IMR-90 (cell line): Measurements from ENCODE around the gene SIK2. TPM values are rescaled to one million over a fixed set of nuclear protein-coding genes. Genes with fewer than 3 reads are reported as not detected.

ENCODE experiments used
- ATAC-seq: fragments of 200-7000 bp; cut with Tn5 transposase; 2 replicates; pipeline ENCODE4 v1.9.1; 2020; ENCODE audit warnings: low read depth, mild to moderate bottlenecking, moderate library complexity
- BruUV-seq: library from RNA; stranded (reverse); fragments of 400-500 nt; replicated peaks from 2 replicates; lab custom pipeline; 2021; lab: Mats Ljungman, UMichigan
- CTCF ChIA-PET: fragments of 300-600 bp; formaldehyde crosslinking; extraction: SDS; loops from one replicate; lab custom pipeline; 2021; ENCODE audit warnings: antibody characterized with exemption; lab: Yijun Ruan, JAX
- POLR2A ChIA-PET: fragments of 300-600 bp; sonication (Branson Sonifier 250); formaldehyde crosslinking; loops from one replicate; lab custom pipeline; 2022; ENCODE audit warnings: antibody characterized with exemption; ENCODE audit not compliant: unreplicated experiment; lab: Charles Lee
- DNase-seq: peaks from one replicate; pipeline ENCODE4 v3.0.0; 2013
- H2AFZ ChIP-seq: replicated peaks from 2 replicates; pipeline ENCODE3; 2013; ENCODE audit warnings: low read length, mild to moderate bottlenecking; ENCODE audit not compliant: poor library complexity
- H2AK5ac ChIP-seq: 2 replicates; pipeline ENCODE4 v1.6.1; 2013; ENCODE audit warnings: low read depth, low read length, inconsistent platforms
- H2AK9ac ChIP-seq: replicated peaks from 2 replicates; pipeline ENCODE3; 2013; ENCODE audit warnings: mild to moderate bottlenecking, low read depth, low read length, moderate library complexity; ENCODE audit not compliant: poor library complexity
- H2BK120ac ChIP-seq: 2 replicates; pipeline ENCODE4 v1.6.1; 2013; ENCODE audit warnings: low read depth, low read length, inconsistent platforms
- H2BK15ac ChIP-seq: 3 replicates; pipeline ENCODE4 v1.6.1; 2013; ENCODE audit warnings: low read depth, low read length, inconsistent platforms
- H2BK20ac ChIP-seq: 2 replicates; pipeline ENCODE4 v1.6.1; 2013; ENCODE audit warnings: low read depth, mild to moderate bottlenecking, inconsistent platforms, low read length, moderate library complexity
- H2BK5ac ChIP-seq: 2 replicates; pipeline ENCODE4 v1.6.1; 2013; ENCODE audit warnings: mild to moderate bottlenecking, low read depth, low read length, inconsistent platforms; ENCODE audit not compliant: poor library complexity, severe bottlenecking
- H3K14ac ChIP-seq: replicated peaks from 2 replicates; pipeline ENCODE4 v1.6.1; 2013; ENCODE audit warnings: low read depth, low read length, inconsistent platforms
- H3K18ac ChIP-seq: 2 replicates; pipeline ENCODE4 v1.6.1; 2013; ENCODE audit warnings: low read depth, low read length, control low read depth
- H3K23ac ChIP-seq: 2 replicates; pipeline ENCODE4 v1.6.1; 2013; ENCODE audit warnings: low read depth, low read length, inconsistent platforms
- H3K27ac ChIP-seq: 2 replicates; pipeline ENCODE4 v1.5.1; 2013; ENCODE audit warnings: mild to moderate bottlenecking, control low read depth, low read length; ENCODE audit not compliant: insufficient read depth
- H3K27me3 ChIP-seq: 2 replicates; pipeline ENCODE4 v1.6.1; 2013; ENCODE audit warnings: low read length; ENCODE audit not compliant: control insufficient read depth, insufficient read depth
- H3K36me3 ChIP-seq: 2 replicates; pipeline ENCODE4 v1.6.1; 2013; ENCODE audit warnings: low read length, mixed read lengths; ENCODE audit not compliant: control insufficient read depth, insufficient read depth
- H3K4ac ChIP-seq: 2 replicates; pipeline ENCODE4 v1.6.1; 2013; ENCODE audit warnings: low read depth, low read length, inconsistent platforms
- H3K4me1 ChIP-seq: 2 replicates; pipeline ENCODE4 v1.6.1; 2013; ENCODE audit warnings: low read length, mixed read lengths; ENCODE audit not compliant: control insufficient read depth, insufficient read depth
- H3K4me2 ChIP-seq: 2 replicates; pipeline ENCODE4 v1.6.1; 2013; ENCODE audit warnings: low read depth, mild to moderate bottlenecking, control low read depth, low read length, moderate library complexity
- H3K4me3 ChIP-seq: 2 replicates; pipeline ENCODE4 v1.5.1; 2013; ENCODE audit warnings: low read depth, mild to moderate bottlenecking, control low read depth, low read length, moderate library complexity; ENCODE audit not compliant: insufficient read depth
- H3K56ac ChIP-seq: 2 replicates; pipeline ENCODE4 v1.6.1; 2013; ENCODE audit warnings: low read length, inconsistent platforms; ENCODE audit not compliant: insufficient read depth; ENCODE audit errors: extremely low read depth
- H3K79me1 ChIP-seq, 2 experiments: 2 replicates each; pipeline ENCODE4 v1.6.1; 2013; ENCODE audit warnings: low read length in 2 of 2, inconsistent platforms in 1 of 2, low read depth in 1 of 2
- H3K9ac ChIP-seq: 2 replicates; pipeline ENCODE4 v1.6.1; 2013; ENCODE audit warnings: low read depth, low read length, control low read depth
- H3K9me1 ChIP-seq: 2 replicates; pipeline ENCODE4 v1.6.1; 2013; ENCODE audit warnings: low read length, inconsistent platforms; ENCODE audit not compliant: insufficient read depth
- H3K9me3 ChIP-seq: 2 replicates; pipeline ENCODE4 v1.6.1; 2013; ENCODE audit warnings: low read length; ENCODE audit not compliant: control insufficient read depth, insufficient read depth
- H4K20me1 ChIP-seq: 2 replicates; pipeline ENCODE4 v1.6.1; 2013; ENCODE audit warnings: low read length, inconsistent platforms; ENCODE audit not compliant: insufficient read depth
- H4K5ac ChIP-seq: 2 replicates; pipeline ENCODE4 v1.6.1; 2013; ENCODE audit warnings: mild to moderate bottlenecking, low read depth, low read length, control low read depth
- H4K8ac ChIP-seq, 2 experiments: 2 replicates each; pipeline ENCODE4 v1.6.1; 2013; ENCODE audit warnings: low read depth in 2 of 2, low read length in 2 of 2, control low read depth in 1 of 2, inconsistent platforms in 1 of 2
- H4K91ac ChIP-seq: 2 replicates; pipeline ENCODE4 v1.6.1; 2013; ENCODE audit warnings: low read depth, low read length, inconsistent platforms; ENCODE audit not compliant: insufficient read depth
- BHLHE40 ChIP-seq: fragments of 150-350 bp; IDR thresholded peaks from 2 replicates; pipeline ENCODE4 v1.6.1; 2016; ENCODE audit warnings: mild to moderate bottlenecking, low read depth, low read length
- CHD1 ChIP-seq: IDR thresholded peaks from 2 replicates; pipeline ENCODE4 v1.6.1; 2012; ENCODE audit warnings: low read depth, low read length, improper control_type of control experiment
- ELK1 ChIP-seq: fragments of 150-350 bp; IDR thresholded peaks from 2 replicates; pipeline ENCODE4 v1.6.1; 2016; ENCODE audit warnings: low read depth, mild to moderate bottlenecking, low read length, moderate library complexity, borderline replicate concordance
- MAZ ChIP-seq: IDR thresholded peaks from 2 replicates; pipeline ENCODE4 v1.6.1; 2012; ENCODE audit warnings: low read depth, mild to moderate bottlenecking, low read length, improper control_type of control experiment, moderate library complexity, borderline replicate concordance
- RAD21 ChIP-seq: IDR thresholded peaks from 2 replicates; pipeline ENCODE4 v1.6.1; 2012; ENCODE audit warnings: low read length, improper control_type of control experiment
- WGBS, 2 experiments: methylation state at CpG; one replicate each; pipeline versions ENCODE4 v1.1.5 to v1.1.7; 2013; ENCODE audit warnings: missing lambda C conversion rate in 2 of 2; ENCODE audit not compliant: insufficient read length in 1 of 2; ENCODE audit errors: extremely low coverage in 2 of 2; 5-methylcytosine and 5-hydroxymethylcytosine counted together
- dilution Hi-C: fragments of 300-500 bp; cut with HindIII; formaldehyde crosslinking; loops from one replicate; pipeline ENCODE4 v1.14.3; 2018; ENCODE audit warnings: low sequenced_read_pairs; ENCODE audit not compliant: unreplicated experiment
- in situ Hi-C: fragments of 300-500 bp; cut with MboI; formaldehyde crosslinking; loops from 3 replicates; pipeline ENCODE4 v1.14.3; 2019; ENCODE audit warnings: low sequenced_read_pairs, inconsistent platforms, mixed read lengths
- intact Hi-C: fragments of 100-400 bp; cut with micrococcal nuclease; formaldehyde crosslinking; loops from 2 replicates; pipeline ENCODE4 v1.10.0; 2022
- polyA plus RNA-seq, 3 experiments: library from polyadenylated mRNA; depleted of rRNA; stranded (reverse); fragments of >200 nt; gene quantifications; 2 replicates each; pipeline ENCODE4 v1.2.3, GENCODE V29; 2012; ENCODE audit warnings: low replicate concordance in 1 of 3
- total RNA-seq: library from RNA; depleted of rRNA; stranded (reverse); fragments of >200 nt; gene quantifications from 2 replicates; pipeline ENCODE4 v1.2.3, GENCODE V29; 2012

SIK2 gene
- total and polyA plus RNA-seq, 2 of the 4 experiments (the other 2 are of a cell fraction), result 7.9 to 10.4 TPM

GRCh38 chr11:111731821-111732220, 129.6 kb downstream of the SIK2 start:
- Histone ChIP-seq H3K79me1 (peaks cover 0 to 52% of the 10 kb centered on the region in 2 experiments; a peak in 2 of 4 replicates), H3K9me3 (no peaks in the 10 kb centered on the region), H3K4ac (0 out of 2 replicates have a peak overlapping the region, but pooled peaks have one; percentile 2), H2BK20ac (no peak overlapping the region), H3K4me1 (peaks cover 49% of the 10 kb centered on the region), H4K5ac (no peak overlapping the region), H4K8ac (no peak overlapping the region), H3K18ac (no peak overlapping the region), H2AFZ (peak overlapping the region; percentile 10), H3K4me2 (no peak overlapping the region), H3K9me1 (peaks cover 28% of the 10 kb centered on the region), H3K14ac (no peak overlapping the region), H3K9ac (no peak overlapping the region), H3K23ac (no peak overlapping the region), H2BK5ac (no peak overlapping the region), H4K20me1 (no peaks in the 10 kb centered on the region), H2BK120ac (no peak overlapping the region), H4K91ac (no peak overlapping the region), H2AK9ac (peak overlapping the region; percentile 32), H3K36me3 (peaks cover 10% of the 10 kb centered on the region; the same call in 1 of the 2 replicates), H3K27ac (no peak overlapping the region), H3K27me3 (no peaks in the 10 kb centered on the region), H3K56ac (no peak overlapping the region), H2AK5ac (no peak overlapping the region; the same call in 1 of the 2 replicates), H3K4me3 (no peak overlapping the region), H2BK15ac (no peak overlapping the region)
- 90% methylated on average over 4 of the region's 5 CpGs; no CpG with 5 or more reads in 1 of the 2 experiments for WGBS, 2 experiments
- dilution Hi-C loops (no loop called here), intact Hi-C loops (no loop called here), in situ Hi-C loops (no loop called here)
- POLR2A ChIA-PET, result no interaction called here
- ATAC-seq, result no peak
- DNase-seq, result no peak
- CTCF ChIA-PET, result interaction anchor here (0.7 kb wide), 1 partner anchor 33 kb away, joined by 3 read pairs; no protein-coding TSS in a partner anchor
- TF ChIP-seq CHD1, result no peak
- no peak for TF ChIP-seq BHLHE40
- TF ChIP-seq MAZ, result no peak
- TF ChIP-seq ELK1, result no peak
- TF ChIP-seq RAD21, result no peak
- BruUV-seq, result no TSS peak
